ENCODE data around the gene SALL2. TPM values are rescaled to one million over a fixed set of nuclear protein-coding genes. Genes with fewer than 3 reads are reported as not detected.

Gene SALL2
- total and polyA plus RNA-seq, 4 donors: 2.9 to 10.2 (median 8.1) TPM

DNA sequence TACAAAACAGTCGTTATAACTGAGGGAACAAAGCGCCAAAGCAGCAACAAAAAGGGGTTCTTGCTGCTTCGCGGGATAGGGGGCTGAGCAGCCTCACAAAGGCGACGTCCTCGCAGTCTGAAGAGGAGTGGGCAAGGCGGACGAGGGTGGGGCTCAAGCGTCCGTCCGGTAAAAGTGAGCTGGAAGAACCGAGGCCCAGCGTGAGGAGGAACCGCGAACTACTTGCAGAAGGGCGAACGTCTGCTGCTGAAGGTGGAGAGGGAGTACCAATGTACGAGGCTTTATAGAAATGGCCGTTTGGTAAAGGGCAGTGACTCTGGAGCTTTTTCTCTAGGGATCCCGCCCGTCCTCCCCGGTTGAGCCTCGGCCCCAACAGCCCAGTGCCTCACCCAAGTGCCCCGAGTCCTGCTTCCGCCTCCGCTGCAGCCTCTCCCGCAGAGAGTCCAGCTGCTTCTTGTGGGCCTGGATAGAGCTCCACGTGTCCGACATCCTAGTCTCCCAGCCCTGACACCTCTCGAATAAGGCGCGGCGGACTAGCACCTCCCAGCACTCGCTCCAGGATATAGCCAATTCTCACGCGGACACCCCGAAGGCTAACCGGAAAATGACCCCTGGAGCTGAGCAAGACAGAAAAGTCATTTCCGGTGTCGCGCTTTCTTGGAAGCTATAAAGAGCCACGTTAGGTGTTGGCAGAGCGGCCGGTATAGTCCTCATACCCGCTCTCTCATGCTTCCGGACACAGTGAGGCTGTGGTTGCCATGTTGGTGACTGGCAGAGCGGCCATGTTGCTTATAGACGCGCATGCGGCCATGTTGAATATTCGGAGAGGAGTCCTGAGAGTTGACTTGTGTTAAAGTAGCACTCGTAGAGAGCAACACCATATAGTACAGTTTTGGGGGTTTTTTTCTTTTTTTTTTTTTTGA is 15.2 kb downstream of the SALL2 start, which contains the start of gene METTL3:
TSS of gene METTL3 (minus strand) at position 606 of the 923 bp plus-strand sequence. CDS start at position 489, 117 bp downstream.
- TF ChIP-seq, protein P1, sequence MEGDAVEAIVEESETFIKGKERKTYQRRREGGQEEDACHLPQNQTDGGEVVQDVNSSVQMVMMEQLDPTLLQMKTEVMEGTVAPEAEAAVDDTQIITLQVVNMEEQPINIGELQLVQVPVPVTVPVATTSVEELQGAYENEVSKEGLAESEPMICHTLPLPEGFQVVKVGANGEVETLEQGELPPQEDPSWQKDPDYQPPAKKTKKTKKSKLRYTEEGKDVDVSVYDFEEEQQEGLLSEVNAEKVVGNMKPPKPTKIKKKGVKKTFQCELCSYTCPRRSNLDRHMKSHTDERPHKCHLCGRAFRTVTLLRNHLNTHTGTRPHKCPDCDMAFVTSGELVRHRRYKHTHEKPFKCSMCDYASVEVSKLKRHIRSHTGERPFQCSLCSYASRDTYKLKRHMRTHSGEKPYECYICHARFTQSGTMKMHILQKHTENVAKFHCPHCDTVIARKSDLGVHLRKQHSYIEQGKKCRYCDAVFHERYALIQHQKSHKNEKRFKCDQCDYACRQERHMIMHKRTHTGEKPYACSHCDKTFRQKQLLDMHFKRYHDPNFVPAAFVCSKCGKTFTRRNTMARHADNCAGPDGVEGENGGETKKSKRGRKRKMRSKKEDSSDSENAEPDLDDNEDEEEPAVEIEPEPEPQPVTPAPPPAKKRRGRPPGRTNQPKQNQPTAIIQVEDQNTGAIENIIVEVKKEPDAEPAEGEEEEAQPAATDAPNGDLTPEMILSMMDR (IDR thresholded peaks at IDR 0.05; ENCODE audit: control extremely low read depth, extremely low read depth): no peak
- H3K27ac ChIP-seq (ENCODE audit: low read depth in 1 of 2, low read length in 1 of 2): peak within 1 kb of the TSS; percentile 87 to 89
- 0% methylated on average over 53 of the region's 53 CpGs for WGBS, 2 donors
- H3K9me3 ChIP-seq (ENCODE audit: control insufficient read depth in 4 of 4, insufficient read depth in 3 of 4, low read length in 3 of 4): no peaks in the 10 kb centered on the region
- H3K9ac ChIP-seq (ENCODE audit: insufficient read depth in 1 of 2, low read length in 2 of 2): peak within 1 kb of the TSS; percentile 81 to 88
- peak; percentile 99 for ATAC-seq (ENCODE audit: insufficient read depth, low FRiP score)
- H3K4me3 ChIP-seq: peak within 1 kb of the TSS; percentile 76
- peaks cover 0 to 12% (median 6%) of the 10 kb centered on the region in 5 donors for H3K4me1 ChIP-seq (ENCODE audit: control insufficient read depth in 5 of 5, insufficient read depth in 5 of 5, low read length in 5 of 5)
- H3K27me3 ChIP-seq (ENCODE audit: control insufficient read depth in 3 of 3, insufficient read depth in 3 of 3, low read length in 2 of 3): no peaks in the 10 kb centered on the region
- peak; percentile 98 to 100 (median 100) for DNase-seq
- peaks cover 0 to 9% (median 4%) of the 10 kb centered on the region in 4 donors for H3K36me3 ChIP-seq (ENCODE audit: control insufficient read depth in 4 of 4, insufficient read depth in 4 of 4, low read length in 4 of 4)

DNA sequence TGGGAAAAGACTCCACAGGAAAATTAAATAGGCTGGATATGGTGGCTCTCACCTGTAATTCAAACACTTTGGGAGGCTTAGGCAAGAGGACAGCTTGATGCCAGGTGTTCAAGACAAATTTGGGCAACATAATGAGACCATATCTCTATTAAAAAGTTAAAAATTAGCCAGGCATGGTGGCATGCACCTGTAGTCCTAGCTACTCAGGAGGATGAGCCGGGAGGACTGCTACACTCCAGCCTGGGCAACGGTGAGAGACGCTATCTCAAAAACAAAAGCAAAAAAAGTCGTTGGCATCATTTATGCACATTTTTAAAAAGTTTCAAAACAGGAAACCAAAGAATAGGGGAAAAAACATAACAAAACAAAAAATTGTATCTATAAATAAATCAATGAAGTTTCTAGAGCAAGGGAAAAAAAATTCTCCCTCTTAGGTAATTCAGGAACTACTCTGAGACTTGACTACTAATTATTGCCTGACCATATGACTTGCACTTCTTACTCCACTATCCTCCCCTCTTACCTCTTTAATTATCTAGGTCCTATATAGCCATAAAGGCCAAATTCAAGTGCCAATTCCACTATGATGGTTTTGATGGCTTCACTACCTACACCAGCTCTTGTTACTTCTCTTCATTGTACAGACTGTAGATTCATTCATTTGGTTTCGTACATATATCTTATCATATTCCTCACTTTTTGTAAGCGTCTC is 16.6 kb downstream of the SALL2 start:
- Histone ChIP-seq H3K27ac (ENCODE audit: low read depth in 1 of 2, low read length in 1 of 2) (no peak overlapping the region), H3K36me3 (ENCODE audit: control insufficient read depth in 4 of 4, insufficient read depth in 4 of 4, low read length in 4 of 4) (peaks cover 0 to 9% (median 4%) of the 10 kb centered on the region in 4 donors), H3K4me3 (no peak overlapping the region), H3K9me3 (ENCODE audit: control insufficient read depth in 4 of 4, insufficient read depth in 3 of 4, low read length in 3 of 4) (no peaks in the 10 kb centered on the region), H3K4me1 (ENCODE audit: control insufficient read depth in 5 of 5, insufficient read depth in 5 of 5, low read length in 5 of 5) (peaks cover 0 to 12% (median 6%) of the 10 kb centered on the region in 5 donors), H3K27me3 (ENCODE audit: control insufficient read depth in 3 of 3, insufficient read depth in 3 of 3, low read length in 2 of 3) (no peaks in the 10 kb centered on the region), H3K9ac (ENCODE audit: insufficient read depth in 1 of 2, low read length in 2 of 2) (peak overlapping the region in 1 of 2 donors; percentile 17)
- ATAC-seq (ENCODE audit: insufficient read depth, low FRiP score) (no peak), DNase-seq (no peak)
- TF ChIP-seq, protein P1 (IDR thresholded peaks at IDR 0.05; ENCODE audit: control extremely low read depth, extremely low read depth): no peak
- WGBS, 2 donors: 79 to 80% methylated on average over 6 of the region's 6 CpGs

DNA sequence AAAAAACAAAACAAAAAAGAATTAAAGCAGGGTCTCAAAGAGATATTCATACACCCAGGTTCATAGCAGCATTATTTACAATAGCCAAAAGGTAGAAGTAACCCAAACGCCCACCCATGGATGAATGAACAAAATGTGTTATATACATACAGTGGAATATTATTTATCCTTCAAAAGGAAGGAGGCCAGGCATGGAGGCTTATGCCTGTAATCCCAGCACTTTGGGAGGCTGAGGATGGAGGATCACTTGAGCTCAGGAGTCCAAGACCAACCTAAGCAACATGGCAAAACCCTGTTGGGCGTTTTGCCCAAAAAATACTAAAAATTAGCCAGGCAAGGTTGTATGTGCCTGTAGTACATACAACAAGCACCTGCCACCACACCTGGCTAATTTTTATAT is 19.6 kb downstream of the SALL2 start:
- 95% methylated on average over 2 of the region's 2 CpGs for WGBS, 2 donors
- H3K36me3 ChIP-seq (ENCODE audit: control insufficient read depth in 4 of 4, insufficient read depth in 4 of 4, low read length in 4 of 4): peaks cover 9 to 30% (median 18%) of the 10 kb centered on the region in 4 donors

More for the DNA sequence above, 19.6 kb downstream of the SALL2 start:
- no peak overlapping the region for H3K27ac ChIP-seq (ENCODE audit: low read depth in 1 of 2, low read length in 1 of 2)
- no peaks in the 10 kb centered on the region for H3K9me3 ChIP-seq (ENCODE audit: control insufficient read depth in 4 of 4, insufficient read depth in 3 of 4, low read length in 3 of 4)
- no peak overlapping the region for H3K9ac ChIP-seq (ENCODE audit: insufficient read depth in 1 of 2, low read length in 2 of 2)
- H3K4me3 ChIP-seq: no peak overlapping the region
- H3K27me3 ChIP-seq (ENCODE audit: control insufficient read depth in 3 of 3, insufficient read depth in 3 of 3, low read length in 2 of 3): no peaks in the 10 kb centered on the region
- DNase-seq: no peak
- no peak for ATAC-seq (ENCODE audit: insufficient read depth, low FRiP score)
- peaks cover 0 to 12% (median 6%) of the 10 kb centered on the region in 5 donors for H3K4me1 ChIP-seq (ENCODE audit: control insufficient read depth in 5 of 5, insufficient read depth in 5 of 5, low read length in 5 of 5)
- TF ChIP-seq, protein P1 (IDR thresholded peaks at IDR 0.05; ENCODE audit: control extremely low read depth, extremely low read depth): no peak
